ENCODE data around the gene HSDL2.

HSDL2 gene

GRCh38 chr9:112443636-112444035 is 63.7 kb downstream of the HSDL2 start:
- no peak overlapping the region for H3K4me3 ChIP-seq (ENCODE audit: low read length)
- no peak overlapping the region for H2BK15ac ChIP-seq (replicated peaks; ENCODE audit: low read depth)
- H3K79me2 ChIP-seq (ENCODE audit: control insufficient read depth, insufficient read depth, low read length): no peaks in the 10 kb centered on the region
- H3K56ac ChIP-seq (ENCODE audit: low read length): no peak overlapping the region
- H3K36me3 ChIP-seq (ENCODE audit: control insufficient read depth, insufficient read depth, low read length): no peaks in the 10 kb centered on the region
- no peaks in the 10 kb centered on the region for H3K79me1 ChIP-seq (ENCODE audit: low read length)
- H3K9ac ChIP-seq (ENCODE audit: low read length): no peak overlapping the region
- H3K27me3 ChIP-seq (ENCODE audit: insufficient read depth, low read length, poor library complexity): no peaks in the 10 kb centered on the region
- H2BK5ac ChIP-seq (ENCODE audit: low read length): no peak overlapping the region
- no peak overlapping the region for H3K4ac ChIP-seq (ENCODE audit: low read depth, low read length)
- no peak overlapping the region for H4K8ac ChIP-seq (ENCODE audit: low read depth, low read length)
- DNase-seq: no peak
- H2BK120ac ChIP-seq (ENCODE audit: low read depth, low read length): no peak overlapping the region
- no peak overlapping the region for H2AK5ac ChIP-seq (ENCODE audit: low read length)
- no peak overlapping the region for H4K5ac ChIP-seq (ENCODE audit: low read length)
- H3K4me1 ChIP-seq (ENCODE audit: control insufficient read depth, low read depth, low read length): no peaks in the 10 kb centered on the region
- no peak overlapping the region for H3K27ac ChIP-seq (ENCODE audit: low read depth, low read length)
- H3K4me2 ChIP-seq (ENCODE audit: low read length): no peak overlapping the region
- no peak overlapping the region for H3K18ac ChIP-seq (ENCODE audit: low read length)
- H3K23ac ChIP-seq (ENCODE audit: low read length): no peak overlapping the region
- no CpG with 5 or more reads among the region's 1 CpG for WGBS (ENCODE audit: extremely low coverage, insufficient coverage, low lambda C conversion rate)

DNA sequence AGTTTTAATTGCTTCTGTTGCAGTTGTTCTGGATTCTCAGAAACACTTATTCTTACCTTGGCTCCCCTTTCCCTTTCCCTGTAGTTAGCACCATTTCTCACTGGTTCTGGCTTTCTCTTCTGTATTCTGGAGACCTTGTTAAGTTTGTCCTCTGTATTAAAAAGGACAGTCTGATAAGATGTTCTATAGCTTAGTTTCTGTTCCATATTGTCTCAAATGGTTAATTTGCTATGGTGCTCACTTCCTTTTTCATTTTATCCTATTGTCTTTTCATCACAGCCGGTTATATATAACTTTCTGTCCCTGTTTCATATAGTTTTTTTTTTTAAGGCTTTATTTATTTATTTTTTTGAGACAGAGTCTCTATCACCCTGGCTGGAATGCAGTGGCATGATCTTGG is 65.3 kb downstream of the HSDL2 start:
- Histone ChIP-seq H2BK15ac (replicated peaks; ENCODE audit: low read depth) (no peak overlapping the region), H3K79me1 (ENCODE audit: low read length) (no peaks in the 10 kb centered on the region), H3K27ac (ENCODE audit: low read depth, low read length) (no peak overlapping the region), H3K4me3 (ENCODE audit: low read length) (no peak overlapping the region), H3K23ac (ENCODE audit: low read length) (no peak overlapping the region), H3K27me3 (ENCODE audit: insufficient read depth, low read length, poor library complexity) (no peaks in the 10 kb centered on the region), H4K8ac (ENCODE audit: low read depth, low read length) (no peak overlapping the region), H3K18ac (ENCODE audit: low read length) (no peak overlapping the region), H2BK120ac (ENCODE audit: low read depth, low read length) (no peak overlapping the region), H2AK5ac (ENCODE audit: low read length) (no peak overlapping the region), H3K4me1 (ENCODE audit: control insufficient read depth, low read depth, low read length) (no peaks in the 10 kb centered on the region), H3K4me2 (ENCODE audit: low read length) (no peak overlapping the region), H2BK5ac (ENCODE audit: low read length) (no peak overlapping the region), H4K5ac (ENCODE audit: low read length) (no peak overlapping the region), H3K4ac (ENCODE audit: low read depth, low read length) (no peak overlapping the region), H3K79me2 (ENCODE audit: control insufficient read depth, insufficient read depth, low read length) (no peaks in the 10 kb centered on the region), H3K36me3 (ENCODE audit: control insufficient read depth, insufficient read depth, low read length) (no peaks in the 10 kb centered on the region), H3K56ac (ENCODE audit: low read length) (no peak overlapping the region), H3K9ac (ENCODE audit: low read length) (no peak overlapping the region)
- no peak for DNase-seq
- no CpG with 5 or more reads among the region's 1 CpG for WGBS (ENCODE audit: extremely low coverage, insufficient coverage, low lambda C conversion rate)

- H4K8ac ChIP-seq (ENCODE audit: low read depth, low read length): no peak overlapping the region
- no peak overlapping the region for H2BK15ac ChIP-seq (replicated peaks; ENCODE audit: low read depth)
- no peaks in the 10 kb centered on the region for H3K79me2 ChIP-seq (ENCODE audit: control insufficient read depth, insufficient read depth, low read length)
Measured at GRCh38 chr9:112446080-112446479, 66.2 kb downstream of the HSDL2 start.

DNA sequence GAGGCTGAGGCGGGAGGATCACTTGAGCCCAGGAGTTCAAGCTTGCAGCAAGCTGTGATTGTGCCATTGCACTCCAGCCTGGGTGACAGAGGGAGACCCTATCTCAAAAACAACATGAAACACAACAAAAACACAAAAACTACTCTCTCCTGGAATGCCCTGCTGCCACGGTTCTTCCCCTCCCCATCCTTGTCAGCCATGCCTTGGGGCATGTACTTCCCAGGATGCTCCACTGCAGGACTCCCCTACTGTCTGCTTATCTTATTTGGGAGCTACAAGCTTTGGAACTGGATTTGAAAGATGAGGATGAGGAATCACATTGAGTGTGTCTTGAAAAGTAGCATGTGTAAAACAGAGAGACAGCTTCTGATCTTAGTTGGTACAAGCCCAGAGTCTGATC is 66.6 kb downstream of the HSDL2 start:
- H3K27ac ChIP-seq (ENCODE audit: low read depth, low read length): no peak overlapping the region
- WGBS (ENCODE audit: extremely low coverage, insufficient coverage, low lambda C conversion rate): no CpG with 5 or more reads among the region's 2 CpGs
- no peak overlapping the region for H2BK120ac ChIP-seq (ENCODE audit: low read depth, low read length)

More at GRCh38 chr9:112446080-112446479, 66.2 kb downstream of the HSDL2 start:
- Histone ChIP-seq H3K9ac (ENCODE audit: low read length) (no peak overlapping the region), H3K4me1 (ENCODE audit: control insufficient read depth, low read depth, low read length) (no peaks in the 10 kb centered on the region), H3K4ac (ENCODE audit: low read depth, low read length) (no peak overlapping the region), H3K56ac (ENCODE audit: low read length) (no peak overlapping the region), H2BK120ac (ENCODE audit: low read depth, low read length) (no peak overlapping the region), H2BK5ac (ENCODE audit: low read length) (no peak overlapping the region), H3K18ac (ENCODE audit: low read length) (no peak overlapping the region), H3K4me2 (ENCODE audit: low read length) (no peak overlapping the region), H3K36me3 (ENCODE audit: control insufficient read depth, insufficient read depth, low read length) (no peaks in the 10 kb centered on the region), H3K79me1 (ENCODE audit: low read length) (no peaks in the 10 kb centered on the region), H2AK5ac (ENCODE audit: low read length) (no peak overlapping the region), H3K27ac (ENCODE audit: low read depth, low read length) (no peak overlapping the region), H3K23ac (ENCODE audit: low read length) (no peak overlapping the region), H3K4me3 (ENCODE audit: low read length) (no peak overlapping the region), H3K27me3 (ENCODE audit: insufficient read depth, low read length, poor library complexity) (no peaks in the 10 kb centered on the region), H4K5ac (ENCODE audit: low read length) (no peak overlapping the region)
- WGBS (ENCODE audit: extremely low coverage, insufficient coverage, low lambda C conversion rate): no CpG with 5 or more reads among the region's 2 CpGs
- no peak for DNase-seq

DNA sequence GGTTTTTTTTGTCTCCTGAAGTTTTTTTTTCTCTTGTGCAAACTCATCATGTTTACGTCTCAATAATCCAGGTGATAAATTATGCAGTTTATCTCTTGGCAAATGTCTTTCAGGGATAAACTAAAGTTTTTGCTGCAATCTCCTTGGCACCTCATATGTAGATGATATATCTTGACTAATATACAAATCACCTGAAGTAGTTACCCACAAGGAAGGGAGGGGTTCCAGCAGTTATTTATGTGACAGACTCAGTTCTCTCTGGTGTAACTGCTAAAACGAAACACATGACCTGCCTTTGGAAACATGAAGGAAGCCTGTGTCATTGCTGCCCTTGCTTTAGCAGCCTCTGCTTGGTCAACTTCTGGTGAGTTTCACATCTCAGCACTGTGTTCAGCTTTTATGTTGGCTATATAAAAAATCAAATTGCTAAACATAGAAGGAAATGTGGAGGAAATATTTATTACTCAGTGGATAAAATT is 67.4 kb downstream of the HSDL2 start:
- no peak for DNase-seq
- H3K4me2 ChIP-seq (ENCODE audit: low read length): no peak overlapping the region
- no peak overlapping the region for H3K18ac ChIP-seq (ENCODE audit: low read length)
- no peak overlapping the region for H3K23ac ChIP-seq (ENCODE audit: low read length)
- H3K36me3 ChIP-seq (ENCODE audit: control insufficient read depth, insufficient read depth, low read length): no peaks in the 10 kb centered on the region
- H2BK5ac ChIP-seq (ENCODE audit: low read length): no peak overlapping the region
- no peak overlapping the region for H2BK120ac ChIP-seq (ENCODE audit: low read depth, low read length)
- H4K5ac ChIP-seq (ENCODE audit: low read length): no peak overlapping the region
- H3K4ac ChIP-seq (ENCODE audit: low read depth, low read length): no peak overlapping the region
- H3K27me3 ChIP-seq (ENCODE audit: insufficient read depth, low read length, poor library complexity): no peaks in the 10 kb centered on the region
- no peak overlapping the region for H2BK15ac ChIP-seq (replicated peaks; ENCODE audit: low read depth)
- H4K8ac ChIP-seq (ENCODE audit: low read depth, low read length): no peak overlapping the region
- H2AK5ac ChIP-seq (ENCODE audit: low read length): no peak overlapping the region
- H3K9ac ChIP-seq (ENCODE audit: low read length): no peak overlapping the region
- no peaks in the 10 kb centered on the region for H3K79me2 ChIP-seq (ENCODE audit: control insufficient read depth, insufficient read depth, low read length)
- no peaks in the 10 kb centered on the region for H3K4me1 ChIP-seq (ENCODE audit: control insufficient read depth, low read depth, low read length)
- no peak overlapping the region for H3K4me3 ChIP-seq (ENCODE audit: low read length)
- WGBS (ENCODE audit: extremely low coverage, insufficient coverage, low lambda C conversion rate): no CpG with 5 or more reads among the region's 2 CpGs
- H3K79me1 ChIP-seq (ENCODE audit: low read length): no peaks in the 10 kb centered on the region
- H3K27ac ChIP-seq (ENCODE audit: low read depth, low read length): no peak overlapping the region
- no peak overlapping the region for H3K56ac ChIP-seq (ENCODE audit: low read length)

More for the DNA sequence above, 66.6 kb downstream of the HSDL2 start:
- Histone ChIP-seq H3K4me3 (ENCODE audit: low read length) (no peak overlapping the region), H3K18ac (ENCODE audit: low read length) (no peak overlapping the region), H3K79me2 (ENCODE audit: control insufficient read depth, insufficient read depth, low read length) (no peaks in the 10 kb centered on the region), H3K4me1 (ENCODE audit: control insufficient read depth, low read depth, low read length) (no peaks in the 10 kb centered on the region), H3K27me3 (ENCODE audit: insufficient read depth, low read length, poor library complexity) (no peaks in the 10 kb centered on the region), H2BK5ac (ENCODE audit: low read length) (no peak overlapping the region), H3K9ac (ENCODE audit: low read length) (no peak overlapping the region), H3K36me3 (ENCODE audit: control insufficient read depth, insufficient read depth, low read length) (no peaks in the 10 kb centered on the region), H3K23ac (ENCODE audit: low read length) (no peak overlapping the region), H4K8ac (ENCODE audit: low read depth, low read length) (no peak overlapping the region), H3K56ac (ENCODE audit: low read length) (no peak overlapping the region), H3K4ac (ENCODE audit: low read depth, low read length) (no peak overlapping the region), H3K79me1 (ENCODE audit: low read length) (no peaks in the 10 kb centered on the region), H2BK15ac (replicated peaks; ENCODE audit: low read depth) (no peak overlapping the region), H3K4me2 (ENCODE audit: low read length) (no peak overlapping the region), H4K5ac (ENCODE audit: low read length) (no peak overlapping the region), H2AK5ac (ENCODE audit: low read length) (no peak overlapping the region)
- DNase-seq: peak; percentile 33

DNA sequence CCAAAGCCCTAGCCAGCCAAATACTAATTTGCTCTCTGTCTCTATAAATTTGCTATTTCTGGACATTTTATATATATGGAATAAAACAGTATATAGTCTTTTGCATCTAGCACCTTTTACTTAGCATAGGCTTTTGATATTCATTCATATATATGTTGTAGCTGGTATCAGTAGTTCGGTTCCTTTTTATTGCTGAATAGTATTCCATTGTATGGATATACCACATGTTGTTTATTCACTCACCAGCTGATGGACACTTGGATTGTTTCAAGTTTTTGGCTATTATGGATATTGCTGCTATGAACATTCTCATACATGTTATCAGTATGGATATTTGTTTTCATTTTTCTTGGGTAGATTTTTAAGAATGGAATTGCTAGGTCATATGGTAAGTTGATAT is 82.9 kb downstream of the HSDL2 start:
- no CpG with 5 or more reads among the region's 1 CpG for WGBS (ENCODE audit: extremely low coverage, insufficient coverage, low lambda C conversion rate)
- no peak overlapping the region for H3K9ac ChIP-seq (ENCODE audit: low read length)
- no peak overlapping the region for H4K5ac ChIP-seq (ENCODE audit: low read length)
- H3K18ac ChIP-seq (ENCODE audit: low read length): no peak overlapping the region
- no peak overlapping the region for H3K23ac ChIP-seq (ENCODE audit: low read length)
- no peak overlapping the region for H3K4ac ChIP-seq (ENCODE audit: low read depth, low read length)
- no peak overlapping the region for H2AK5ac ChIP-seq (ENCODE audit: low read length)
- no peaks in the 10 kb centered on the region for H3K79me1 ChIP-seq (ENCODE audit: low read length)
- no peak overlapping the region for H3K27ac ChIP-seq (ENCODE audit: low read depth, low read length)
- H3K36me3 ChIP-seq (ENCODE audit: control insufficient read depth, insufficient read depth, low read length): no peaks in the 10 kb centered on the region
- no peak for DNase-seq
- no peak overlapping the region for H3K56ac ChIP-seq (ENCODE audit: low read length)
- H2BK15ac ChIP-seq (replicated peaks; ENCODE audit: low read depth): no peak overlapping the region
- H4K8ac ChIP-seq (ENCODE audit: low read depth, low read length): no peak overlapping the region
- no peak overlapping the region for H2BK5ac ChIP-seq (ENCODE audit: low read length)
- H2BK120ac ChIP-seq (ENCODE audit: low read depth, low read length): no peak overlapping the region
- no peaks in the 10 kb centered on the region for H3K27me3 ChIP-seq (ENCODE audit: insufficient read depth, low read length, poor library complexity)
- no peak overlapping the region for H3K4me2 ChIP-seq (ENCODE audit: low read length)
- no peak overlapping the region for H3K4me3 ChIP-seq (ENCODE audit: low read length)
- no peaks in the 10 kb centered on the region for H3K79me2 ChIP-seq (ENCODE audit: control insufficient read depth, insufficient read depth, low read length)
- H3K4me1 ChIP-seq (ENCODE audit: control insufficient read depth, low read depth, low read length): no peaks in the 10 kb centered on the region
